AG09309 (cell line): ENCODE measurements around the gene CDH1.
"Not testable (repeated sequence)": the region's sequence is repeated elsewhere in the genome, so short reads cannot be mapped to it uniquely, and the experiment has no call there.

Source experiments
- DNase-seq: peaks from one replicate; pipeline ENCODE4 v3.0.0-alpha.2; 2010; ENCODE audit warnings: low read depth
- H3K4me3 ChIP-seq: 2 replicates; pipeline ENCODE4 v1.5.1; 2011; ENCODE audit warnings: mild to moderate bottlenecking, low read depth, low read length, moderate library complexity; ENCODE audit not compliant: control insufficient read depth
- CTCF ChIP-seq: IDR thresholded peaks from 2 replicates; pipeline ENCODE4 v1.5.1; 2011; ENCODE audit warnings: mild to moderate bottlenecking, low read depth, low read length, inconsistent platforms; ENCODE audit not compliant: insufficient read depth, control insufficient read depth; ENCODE audit errors: missing control alignments

The CDH1 gene

GRCh38 chr16:68784226-68784625 lies 47.1 kb downstream of the CDH1 start:
- no peak overlapping the region for H3K4me3 ChIP-seq
- TF ChIP-seq CTCF: no peak

GRCh38 chr16:68784721-68785120 lies 47.6 kb downstream of the CDH1 start:
- no peak for TF ChIP-seq CTCF
- H3K4me3 ChIP-seq: no peak overlapping the region
- no peak for DNase-seq

More at GRCh38 chr16:68784226-68784625, 47.1 kb downstream of the CDH1 start:
- DNase-seq: no peak

- TF ChIP-seq CTCF: no peak
- H3K4me3 ChIP-seq: no peak overlapping the region
- no peak for DNase-seq
These were observed 48.6 kb downstream of the CDH1 start for GRCh38 chr16:68785715-68786114.

GRCh38 chr16:68786685-68787418 lies 49.8 kb downstream of the CDH1 start:
- peak; percentile 24 for DNase-seq
- no peak for TF ChIP-seq CTCF
- H3K4me3 ChIP-seq: no peak overlapping the region

GRCh38 chr16:68787419-68787807 lies 50.3 kb downstream of the CDH1 start:
- DNase-seq, H3K4me3 ChIP-seq: not testable (repeated sequence)

GRCh38 chr16:68790130-68790761 lies 53.2 kb downstream of the CDH1 start:
- H3K4me3 ChIP-seq: no peak overlapping the region
- DNase-seq: peak; percentile 76

GRCh38 chr16:68790944-68791343 lies 53.9 kb downstream of the CDH1 start:
- no peak for TF ChIP-seq CTCF
- no peak overlapping the region for H3K4me3 ChIP-seq
- DNase-seq: no peak

More at GRCh38 chr16:68790130-68790761, 53.2 kb downstream of the CDH1 start:
- no peak for TF ChIP-seq CTCF
